Measurements from ENCODE around the gene GKN1. TPM values are rescaled to one million over a fixed set of nuclear protein-coding genes. Genes with fewer than 3 reads are reported as not detected.

Gene GKN1
- total RNA-seq, 6 experiments from 2014 or later = not detected

GRCh38 chr2:69012310-69013141 is 38.1 kb downstream of the GKN1 start:
- peaks cover 6% of the 10 kb centered on the region; the same call in 1 of the 2 replicates for H3K36me3 Mint-ChIP-seq (ENCODE audit: low read depth)
- no peak for DNase-seq
- H3K9me3 Mint-ChIP-seq = no peaks in the 10 kb centered on the region
- peak overlapping the region; percentile 98 for H3K4me3 Mint-ChIP-seq
- no peaks in the 10 kb centered on the region; the same call in 1 of the 2 replicates for H3K27me3 Mint-ChIP-seq (ENCODE audit: insufficient read depth)
- peaks cover 64% of the 10 kb centered on the region for H3K4me1 Mint-ChIP-seq (ENCODE audit: low read depth)
- peak overlapping the region; percentile 68 for H3K27ac Mint-ChIP-seq
- TF ChIP-seq, protein P1, sequence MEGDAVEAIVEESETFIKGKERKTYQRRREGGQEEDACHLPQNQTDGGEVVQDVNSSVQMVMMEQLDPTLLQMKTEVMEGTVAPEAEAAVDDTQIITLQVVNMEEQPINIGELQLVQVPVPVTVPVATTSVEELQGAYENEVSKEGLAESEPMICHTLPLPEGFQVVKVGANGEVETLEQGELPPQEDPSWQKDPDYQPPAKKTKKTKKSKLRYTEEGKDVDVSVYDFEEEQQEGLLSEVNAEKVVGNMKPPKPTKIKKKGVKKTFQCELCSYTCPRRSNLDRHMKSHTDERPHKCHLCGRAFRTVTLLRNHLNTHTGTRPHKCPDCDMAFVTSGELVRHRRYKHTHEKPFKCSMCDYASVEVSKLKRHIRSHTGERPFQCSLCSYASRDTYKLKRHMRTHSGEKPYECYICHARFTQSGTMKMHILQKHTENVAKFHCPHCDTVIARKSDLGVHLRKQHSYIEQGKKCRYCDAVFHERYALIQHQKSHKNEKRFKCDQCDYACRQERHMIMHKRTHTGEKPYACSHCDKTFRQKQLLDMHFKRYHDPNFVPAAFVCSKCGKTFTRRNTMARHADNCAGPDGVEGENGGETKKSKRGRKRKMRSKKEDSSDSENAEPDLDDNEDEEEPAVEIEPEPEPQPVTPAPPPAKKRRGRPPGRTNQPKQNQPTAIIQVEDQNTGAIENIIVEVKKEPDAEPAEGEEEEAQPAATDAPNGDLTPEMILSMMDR (IDR thresholded peaks at IDR 0.05) = peak; percentile 89

- H3K9me3 Mint-ChIP-seq = no peaks in the 10 kb centered on the region
- peaks cover 72% of the 10 kb centered on the region for H3K4me1 Mint-ChIP-seq (ENCODE audit: low read depth)
- TF ChIP-seq, protein P1 (IDR thresholded peaks at IDR 0.05) = peak; percentile 69
- no peaks in the 10 kb centered on the region; the same call in 1 of the 2 replicates for H3K27me3 Mint-ChIP-seq (ENCODE audit: insufficient read depth)
- peak; percentile 67 for DNase-seq
- peak within 1 kb of the TSS; percentile 98 for H3K4me3 Mint-ChIP-seq
- peak within 1 kb of the TSS; percentile 68 for H3K27ac Mint-ChIP-seq
- peaks cover 12% of the 10 kb centered on the region; the same call in 1 of the 2 replicates for H3K36me3 Mint-ChIP-seq (ENCODE audit: low read depth)
Measured at GRCh38 chr2:69013142-69013839, 38.9 kb downstream of the GKN1 start, which contains the start of gene ANTXR1. Gene ANTXR1 (plus strand): TSS chr2:69013179. CDS start chr2:69013500, 321 bp downstream.

- H3K27me3 Mint-ChIP-seq (ENCODE audit: insufficient read depth) = no peaks in the 10 kb centered on the region; the same call in 1 of the 2 replicates
- TF ChIP-seq, protein P1 (IDR thresholded peaks at IDR 0.05) = peak; percentile 20; the same call in 1 of the 2 replicates
- peak; percentile 30 for DNase-seq
- no peaks in the 10 kb centered on the region for H3K9me3 Mint-ChIP-seq
- peak overlapping the region; percentile 68 for H3K27ac Mint-ChIP-seq
- peaks cover 12% of the 10 kb centered on the region; the same call in 1 of the 2 replicates for H3K36me3 Mint-ChIP-seq (ENCODE audit: low read depth)
- peaks cover 80% of the 10 kb centered on the region for H3K4me1 Mint-ChIP-seq (ENCODE audit: low read depth)
- peak overlapping the region; percentile 98 for H3K4me3 Mint-ChIP-seq
Measured at GRCh38 chr2:69013840-69014821, 39.7 kb downstream of the GKN1 start.

GRCh38 chr2:69017080-69017479 is 42.6 kb downstream of the GKN1 start:
- H3K36me3 Mint-ChIP-seq (ENCODE audit: low read depth) = peaks cover 16% of the 10 kb centered on the region
- H3K4me3 Mint-ChIP-seq = peak overlapping the region; percentile 16; the same call in 1 of the 2 replicates
- H3K4me1 Mint-ChIP-seq (ENCODE audit: low read depth) = peaks cover 84% of the 10 kb centered on the region
- TF ChIP-seq, protein P1 (IDR thresholded peaks at IDR 0.05) = no peak
- peak overlapping the region; percentile 46; the same call in 1 of the 2 replicates for H3K27ac Mint-ChIP-seq
- H3K27me3 Mint-ChIP-seq (ENCODE audit: insufficient read depth) = no peaks in the 10 kb centered on the region; the same call in 1 of the 2 replicates
- peak; percentile 25 for DNase-seq
- H3K9me3 Mint-ChIP-seq = no peaks in the 10 kb centered on the region
